HG02571 (cell line): ENCODE results near the gene TRAPPC3L.
"Not testable (repeated sequence)": the region's sequence is repeated elsewhere in the genome, so short reads cannot be mapped to it uniquely, and the experiment has no call there.

Experiments used
- ATAC-seq: cut with Tn5 transposase; IDR thresholded peaks from one replicate; pipeline ENCODE4 v1.9.1; 2021; ENCODE audit warnings: mild to moderate bottlenecking, moderate library complexity; ENCODE audit not compliant: unreplicated experiment

The TRAPPC3L gene

GRCh38 chr6:116515141-116515540 is 30.3 kb downstream of the TRAPPC3L start:
- ATAC-seq, result no peak

GRCh38 chr6:116514111-116514510 is 31.4 kb downstream of the TRAPPC3L start:
- ATAC-seq, result no peak

DNA sequence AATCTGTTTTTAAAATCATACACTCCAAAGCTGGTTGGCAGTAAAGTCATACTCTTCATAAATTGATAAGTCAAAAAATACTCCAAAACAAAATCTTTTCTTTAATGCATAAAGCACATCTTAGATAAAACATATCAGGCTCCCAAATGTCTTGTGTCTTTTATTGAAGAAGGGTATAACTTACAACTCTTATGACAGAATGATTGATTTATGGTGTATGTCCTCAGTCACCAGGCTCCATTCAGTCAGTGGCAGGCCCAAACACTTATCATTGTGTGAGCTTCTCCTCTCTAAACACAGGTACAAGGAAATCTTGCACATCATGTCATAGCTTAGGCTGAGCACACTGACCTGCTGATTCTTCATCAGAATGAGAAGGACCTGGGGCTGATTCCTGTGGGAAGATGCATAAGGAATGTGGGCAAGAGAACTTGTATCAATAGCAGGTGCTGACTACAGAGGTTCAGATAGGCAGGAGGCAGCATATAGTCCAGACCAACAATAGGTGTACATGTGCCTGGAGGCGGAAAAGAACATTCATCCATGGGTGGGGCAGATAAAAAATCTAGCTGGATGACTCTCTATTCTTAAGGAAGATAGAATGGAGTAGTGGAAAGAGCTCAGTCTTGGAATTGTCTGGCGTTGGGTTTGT is 32.1 kb downstream of the TRAPPC3L start:
- no peak for ATAC-seq

DNA sequence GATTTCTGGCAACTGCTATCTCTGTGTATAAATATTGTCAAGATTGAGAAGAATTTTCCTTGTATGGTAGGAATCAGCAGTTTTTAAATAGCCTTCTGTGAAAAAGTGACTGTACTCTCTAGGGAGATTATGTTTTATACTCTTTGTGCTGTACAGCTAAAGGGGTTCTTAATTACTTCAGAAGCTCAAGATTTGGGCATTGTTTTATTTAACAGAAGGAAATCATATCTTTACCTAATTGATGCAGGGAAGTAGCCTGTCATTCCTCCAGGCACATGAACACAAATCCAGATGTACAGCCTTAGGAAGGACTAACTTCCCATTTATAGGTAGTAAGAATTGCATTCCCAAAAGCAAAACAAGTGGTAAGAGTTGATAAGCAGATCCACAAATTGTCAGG is 32.8 kb downstream of the TRAPPC3L start:
- no peak for ATAC-seq

GRCh38 chr6:116512111-116512559 is 33.3 kb downstream of the TRAPPC3L start:
- no peak for ATAC-seq

DNA sequence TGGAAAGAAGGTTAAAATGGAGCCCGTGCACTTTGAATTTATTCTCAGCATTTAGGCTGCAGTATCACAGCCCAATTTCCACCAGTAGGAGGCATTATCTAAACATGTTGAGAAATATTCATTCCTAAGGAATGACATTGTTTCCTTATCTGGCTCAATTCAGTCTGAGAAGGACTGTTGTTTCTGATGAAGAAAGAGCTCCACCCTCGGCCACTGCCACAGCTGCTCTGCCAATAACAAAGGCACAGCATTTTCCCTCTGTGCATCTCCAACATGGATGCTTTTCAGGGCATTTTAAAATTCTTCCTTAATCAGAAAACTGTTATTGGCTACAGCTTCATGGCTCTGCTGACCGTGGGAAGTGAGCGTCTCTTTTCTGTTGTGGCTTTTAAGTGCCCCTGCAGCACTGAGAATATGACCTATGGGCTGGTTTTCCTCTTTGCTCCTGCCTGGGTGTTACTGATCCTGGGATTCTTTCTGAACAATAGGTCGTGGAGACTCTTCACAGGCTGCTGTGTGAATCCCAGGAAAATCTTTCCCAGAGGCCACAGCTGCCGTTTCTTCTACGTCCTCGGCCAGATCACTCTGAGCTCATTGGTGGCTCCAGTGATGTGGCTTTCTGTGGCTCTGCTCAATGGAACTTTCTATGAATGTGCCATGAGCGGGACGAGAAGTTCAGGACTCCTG is 33.9 kb downstream of the TRAPPC3L start, which contains the start of gene CALHM5:
Gene CALHM5, plus strand, starts transcription at position 216 of the 687 bp plus-strand sequence. Its CDS starts 58 bp downstream, at position 274.
- no peak for ATAC-seq

- no peak for ATAC-seq
Observed at GRCh38 chr6:116508527-116508926, 37.0 kb downstream of the TRAPPC3L start.

- no peak for ATAC-seq
Observed at GRCh38 chr6:116507324-116507723, 38.2 kb downstream of the TRAPPC3L start.

- no peak for ATAC-seq
Observed at GRCh38 chr6:116500969-116501433, 44.5 kb downstream of the TRAPPC3L start.

DNA sequence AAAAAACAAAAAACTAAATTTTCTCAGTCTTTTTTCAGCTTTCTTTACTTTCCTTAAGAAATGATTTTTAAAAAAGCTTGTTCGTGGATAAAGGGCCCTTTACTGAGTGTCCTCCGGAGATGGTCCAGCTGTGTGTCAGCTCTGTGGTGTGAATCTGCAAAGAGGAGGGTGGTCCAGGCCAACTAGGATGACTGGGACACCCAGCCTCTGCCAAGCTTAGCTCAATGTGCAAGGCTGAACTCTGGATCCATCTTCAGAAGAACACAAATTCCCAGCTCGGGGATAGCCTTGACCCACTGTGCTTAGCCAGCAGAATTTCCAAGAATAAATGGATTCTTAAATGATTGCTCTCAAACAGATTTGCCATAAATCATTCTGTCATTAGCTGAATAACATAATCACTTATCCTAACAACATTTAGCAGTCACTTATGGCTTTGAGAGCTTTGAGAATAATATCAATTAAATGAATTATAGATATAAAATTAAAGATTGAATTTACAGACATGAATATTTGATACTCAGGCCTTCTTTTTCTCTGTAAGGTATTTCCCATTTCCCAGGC is 48.3 kb downstream of the TRAPPC3L start:
- no peak for ATAC-seq

- not testable (repeated sequence) for ATAC-seq
Observed at GRCh38 chr6:116495161-116495560, 50.3 kb downstream of the TRAPPC3L start.

- no peak for ATAC-seq
Observed at GRCh38 chr6:116492331-116493067, 53.0 kb downstream of the TRAPPC3L start.

DNA sequence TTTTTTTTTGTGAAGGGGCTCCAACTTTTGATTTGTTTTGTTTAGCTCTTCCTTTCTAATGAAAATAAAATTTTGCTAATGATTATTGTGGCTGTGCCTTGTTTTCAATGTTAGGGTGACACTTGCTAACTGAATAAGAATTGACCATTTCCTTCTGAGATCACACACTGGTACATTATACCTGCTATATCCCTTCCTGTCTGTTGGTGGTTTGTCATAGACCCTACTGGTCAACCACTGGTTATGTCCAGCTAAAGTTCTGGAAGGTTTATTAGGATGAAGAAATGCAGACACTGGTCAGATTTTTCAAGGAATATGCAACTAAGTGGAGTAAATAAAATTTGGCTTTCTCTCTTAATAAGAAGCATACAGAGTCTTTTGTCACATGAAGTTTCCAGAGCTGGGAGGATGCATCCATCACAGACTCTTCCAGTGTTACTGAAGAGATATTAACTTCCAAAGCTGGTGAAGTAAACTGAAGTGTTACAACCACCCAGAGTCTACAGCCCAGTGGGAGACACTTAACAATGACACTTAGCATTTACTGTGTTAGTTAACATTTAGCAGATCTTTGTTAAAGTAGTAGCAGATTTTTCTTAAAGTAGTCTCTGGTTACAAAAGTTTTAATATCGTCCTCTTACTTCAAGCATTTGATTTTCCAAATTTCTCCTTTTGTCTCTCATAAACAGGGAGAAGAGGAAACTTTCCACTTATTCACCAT is 53.7 kb downstream of the TRAPPC3L start:
- ATAC-seq, result no peak

DNA sequence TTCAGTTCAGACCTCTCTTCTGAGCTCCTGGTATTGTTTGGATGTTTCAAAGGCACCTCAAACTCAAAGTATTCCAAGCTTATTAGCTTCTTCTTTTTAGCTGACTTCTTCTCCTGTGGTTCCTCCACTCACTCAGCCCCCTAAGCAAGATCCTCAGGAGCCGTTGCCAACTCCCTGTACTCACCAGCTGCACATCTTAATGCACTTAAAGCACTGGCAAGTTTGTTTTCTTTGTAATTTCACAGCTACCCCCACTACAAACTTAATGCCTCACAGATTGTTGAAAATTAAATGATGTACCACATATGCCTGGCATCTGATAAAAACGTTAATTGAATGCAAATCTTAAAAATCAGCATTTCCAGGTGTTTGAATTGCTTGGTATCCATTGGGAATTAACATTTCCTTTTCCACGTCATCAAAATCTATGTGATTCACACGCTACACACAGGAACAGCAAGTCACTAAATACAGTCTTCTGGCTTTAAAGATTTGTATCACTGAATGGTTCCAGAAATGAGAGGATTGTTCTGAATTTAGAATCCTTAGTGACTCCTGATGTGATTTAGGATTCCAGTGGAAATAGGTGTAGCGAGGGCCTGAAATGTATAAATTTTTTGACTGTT is 59.8 kb downstream of the TRAPPC3L start:
- no peak for ATAC-seq

GRCh38 chr6:116483616-116484015 is 61.9 kb downstream of the TRAPPC3L start:
- no peak for ATAC-seq

DNA sequence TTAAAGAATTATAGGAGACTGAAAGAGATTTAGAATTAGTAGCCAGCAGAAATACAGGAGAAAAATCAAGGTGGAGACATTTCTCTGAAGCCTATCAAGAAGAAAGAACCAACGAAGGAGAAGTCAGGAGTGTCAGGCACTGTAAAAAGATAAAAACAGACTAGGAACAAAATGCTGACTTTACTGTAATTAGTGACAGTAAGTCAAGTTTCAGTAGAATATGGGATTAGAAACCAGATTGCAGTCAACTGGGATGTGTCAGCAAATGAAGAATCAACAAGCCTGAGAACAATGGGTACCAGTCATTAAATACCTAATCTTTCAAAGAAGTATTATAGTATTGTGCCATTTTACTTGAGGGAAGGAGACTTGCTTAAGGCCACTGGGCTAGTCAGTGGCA is 62.7 kb downstream of the TRAPPC3L start:
- ATAC-seq, result no peak

DNA sequence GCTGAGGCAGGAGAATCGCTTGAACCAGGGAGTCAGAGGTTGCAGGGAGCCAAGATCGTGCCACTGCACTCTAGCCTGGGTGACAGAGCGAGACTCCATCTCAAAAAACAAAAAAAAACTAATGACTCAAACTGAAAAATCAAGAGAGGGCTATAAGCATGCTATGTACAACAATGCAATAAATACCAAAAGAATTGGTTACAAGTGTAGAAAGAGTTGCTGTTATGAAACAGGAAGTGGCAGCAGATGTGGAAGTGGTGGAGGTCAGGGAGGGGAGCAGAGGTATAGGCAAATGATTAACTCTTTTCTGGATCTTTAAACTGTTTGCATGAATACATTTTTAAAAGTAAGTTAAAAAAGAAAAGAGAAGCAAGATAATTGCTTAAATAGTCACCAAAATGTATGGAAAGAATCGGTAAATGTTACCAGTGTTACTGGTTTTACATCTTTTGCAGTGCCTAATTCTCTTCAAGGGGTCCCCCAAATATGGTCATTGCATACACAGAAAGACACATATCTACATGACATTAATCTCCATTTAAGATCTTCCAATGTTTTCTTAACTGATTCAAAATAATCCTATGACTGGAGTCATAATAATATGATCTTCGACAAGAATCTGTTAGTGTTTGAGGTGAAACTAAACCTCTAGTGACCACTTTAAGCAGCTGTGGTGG is 69.3 kb downstream of the TRAPPC3L start:
- peak; percentile 100 for ATAC-seq

DNA sequence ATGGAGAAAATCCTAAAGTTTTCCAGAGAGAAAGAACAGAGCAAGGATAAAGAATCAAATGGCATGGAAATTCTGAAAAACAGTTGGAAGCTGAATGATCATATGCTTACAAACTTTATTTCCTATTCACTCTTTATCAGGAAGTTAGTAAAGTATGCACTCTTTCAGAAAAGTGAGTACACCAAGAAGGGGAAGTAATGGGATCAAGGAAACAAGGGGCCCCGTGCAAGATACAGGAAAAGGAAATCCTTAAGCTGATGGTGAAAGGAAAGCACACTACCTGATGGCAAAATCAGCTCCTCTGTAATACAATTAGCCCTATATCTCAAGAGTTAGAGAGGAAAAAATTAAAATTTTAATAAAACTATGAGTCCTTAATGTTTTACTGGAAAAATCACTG is 70.3 kb downstream of the TRAPPC3L start:
- ATAC-seq, result no peak

DNA sequence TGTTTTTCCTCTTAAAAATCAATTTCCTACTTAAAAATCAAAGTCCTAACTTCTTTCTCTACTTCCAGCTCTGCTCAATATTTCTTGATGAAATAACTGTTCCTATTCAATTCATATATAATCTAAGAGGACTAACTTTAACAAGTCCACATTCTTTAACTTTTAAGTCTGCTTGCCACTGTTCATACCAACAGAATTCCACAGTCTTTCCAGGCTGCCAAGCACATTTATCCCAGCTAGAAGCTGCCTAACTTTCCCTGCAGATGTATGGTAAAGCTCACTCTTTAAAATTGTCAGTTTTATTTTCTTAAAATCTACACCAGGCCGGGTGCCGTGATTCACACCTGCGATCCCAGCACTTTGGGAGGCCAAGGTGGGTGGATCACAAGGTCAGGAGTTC is 72.8 kb downstream of the TRAPPC3L start:
- no peak for ATAC-seq

GRCh38 chr6:116471531-116471930 is 74.0 kb downstream of the TRAPPC3L start:
- ATAC-seq, result no peak
